ENCODE measurements around the gene SLC28A3.

The SLC28A3 gene

GRCh38 chr9:84271531-84271900 lies 69.0 kb downstream of the SLC28A3 start:
- TF ChIP-seq CTCF (IDR thresholded peaks at IDR 0.05): no peak
- no peaks in the 10 kb centered on the region for H3K27me3 ChIP-seq (ENCODE audit: control insufficient read depth, insufficient read depth, low read length)
- H3K4me2 ChIP-seq (ENCODE audit: low read length): no peak overlapping the region
- H3K9me3 ChIP-seq (ENCODE audit: control insufficient read depth, low read length): no peaks in the 10 kb centered on the region
- no peaks in the 10 kb centered on the region for H3K79me2 ChIP-seq
- H3K27ac ChIP-seq: no peak overlapping the region
- H3K4me1 ChIP-seq: no peaks in the 10 kb centered on the region
- no peaks in the 10 kb centered on the region for H3K36me3 ChIP-seq (ENCODE audit: control insufficient read depth, insufficient read depth, low read length)
- H3K4me3 ChIP-seq (ENCODE audit: low read depth, low read length): no peak overlapping the region
- no peak overlapping the region for H3K9ac ChIP-seq
- H2AFZ ChIP-seq: no peak overlapping the region

GRCh38 chr9:84270847-84271530 lies 69.6 kb downstream of the SLC28A3 start:
- Histone ChIP-seq H3K4me2 (ENCODE audit: low read length) (no peak overlapping the region), H3K27me3 (ENCODE audit: control insufficient read depth, insufficient read depth, low read length) (no peaks in the 10 kb centered on the region), H3K4me3 (ENCODE audit: low read depth, low read length) (no peak overlapping the region), H3K27ac (no peak overlapping the region), H2AFZ (no peak overlapping the region), H3K9me3 (ENCODE audit: control insufficient read depth, low read length) (no peaks in the 10 kb centered on the region), H3K36me3 (ENCODE audit: control insufficient read depth, insufficient read depth, low read length) (no peaks in the 10 kb centered on the region), H3K79me2 (no peaks in the 10 kb centered on the region), H3K4me1 (no peaks in the 10 kb centered on the region), H3K9ac (no peak overlapping the region)
- no peak for TF ChIP-seq CTCF (IDR thresholded peaks at IDR 0.05)

GRCh38 chr9:84266087-84266561 lies 74.4 kb downstream of the SLC28A3 start:
- Histone ChIP-seq H3K4me1 (no peaks in the 10 kb centered on the region), H2AFZ (no peak overlapping the region), H3K4me2 (ENCODE audit: low read length) (no peak overlapping the region), H3K9ac (no peak overlapping the region), H3K9me3 (ENCODE audit: control insufficient read depth, low read length) (no peaks in the 10 kb centered on the region), H3K27ac (no peak overlapping the region), H3K79me2 (no peaks in the 10 kb centered on the region), H3K4me3 (ENCODE audit: low read depth, low read length) (no peak overlapping the region), H3K27me3 (ENCODE audit: control insufficient read depth, insufficient read depth, low read length) (no peaks in the 10 kb centered on the region), H3K36me3 (ENCODE audit: control insufficient read depth, insufficient read depth, low read length) (no peaks in the 10 kb centered on the region)
- no peak for TF ChIP-seq CTCF (IDR thresholded peaks at IDR 0.05)

GRCh38 chr9:84264307-84265029 lies 76.1 kb downstream of the SLC28A3 start:
- H2AFZ ChIP-seq: no peak overlapping the region

More at GRCh38 chr9:84264307-84265029, 76.1 kb downstream of the SLC28A3 start:
- TF ChIP-seq CTCF (IDR thresholded peaks at IDR 0.05): no peak
- Histone ChIP-seq H3K27me3 (ENCODE audit: control insufficient read depth, insufficient read depth, low read length) (no peaks in the 10 kb centered on the region), H3K27ac (no peak overlapping the region), H3K36me3 (ENCODE audit: control insufficient read depth, insufficient read depth, low read length) (no peaks in the 10 kb centered on the region), H3K79me2 (no peaks in the 10 kb centered on the region), H3K9me3 (ENCODE audit: control insufficient read depth, low read length) (no peaks in the 10 kb centered on the region), H3K4me1 (no peaks in the 10 kb centered on the region), H3K4me3 (ENCODE audit: low read depth, low read length) (no peak overlapping the region), H3K4me2 (ENCODE audit: low read length) (no peak overlapping the region), H3K9ac (no peak overlapping the region)
